ENCODE results near the gene ZNF277. TPM values are rescaled to one million over a fixed set of nuclear protein-coding genes. Genes with fewer than 3 reads are reported as not detected.

ZNF277 gene
- total RNA-seq, 1 experiment from 2014 or later: 21.3 TPM

DNA sequence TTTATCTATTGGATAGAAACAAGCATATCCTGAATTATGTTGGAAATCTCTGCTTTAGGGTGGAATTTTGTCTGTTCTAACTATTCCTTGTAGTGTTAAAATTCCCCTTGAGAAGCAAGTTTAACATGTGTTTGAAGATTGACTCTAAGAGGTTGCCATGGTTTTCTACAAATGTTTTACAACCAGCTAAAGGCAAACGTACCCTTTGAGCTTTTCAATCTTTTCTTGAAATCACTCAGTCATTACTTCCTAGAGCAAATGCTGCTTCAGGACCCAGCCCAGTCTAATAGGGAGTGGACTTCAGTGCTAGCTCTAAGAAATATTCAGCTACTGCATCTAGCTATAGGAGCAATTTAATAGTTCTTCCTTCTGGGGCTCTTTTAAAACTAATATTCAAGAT is 125.0 kb downstream of the ZNF277 start:
- ChIA-PET CTCF (no interaction called here), POLR2A (no interaction called here), RAD21 (ENCODE audit: low non-redundant PET in 1 of 2, low total read pairs in 2 of 2, uncharacterized antibody in 2 of 2, unreplicated experiment in 2 of 2) (no interaction called here)
- Histone ChIP-seq H2AFZ (ENCODE audit: low read depth, low read length, poor library complexity, severe bottlenecking) (no peak overlapping the region), H3K27ac (ENCODE audit: low read depth, low read length) (no peak overlapping the region), H3K27me3 (ENCODE audit: insufficient read depth, low read length) (no peaks in the 10 kb centered on the region), H3K4me2 (ENCODE audit: low read length) (no peak overlapping the region), H3K36me3 (ENCODE audit: control insufficient read depth in 1 of 2, insufficient read depth in 2 of 2, low read length in 2 of 2) (no peaks in the 10 kb centered on the region), H3K79me2 (ENCODE audit: insufficient read depth, low read length) (no peaks in the 10 kb centered on the region), H3K9me2 (ENCODE audit: insufficient read depth) (no peaks in the 10 kb centered on the region), H3K4me1 (ENCODE audit: control insufficient read depth in 1 of 2, insufficient read depth in 2 of 2, low read length in 2 of 2) (no peaks in the 10 kb centered on the region), H3K9me3 (ENCODE audit: control insufficient read depth in 1 of 2, insufficient read depth in 1 of 2, low read depth in 1 of 2, low read length in 2 of 2) (no peaks in the 10 kb centered on the region), H3K4me3 (replicated peaks in 1 of 2; ENCODE audit: low read depth in 1 of 2, low read length in 2 of 2) (no peak overlapping the region), H4K20me1 (ENCODE audit: insufficient read depth) (no peaks in the 10 kb centered on the region), H3K9ac (ENCODE audit: low read length) (no peak overlapping the region)
- no peak for DNase-seq (ENCODE audit: low read depth, low spot score)
- ATAC-seq: no peak
- intact Hi-C loops (cut with micrococcal nuclease): no loop called here
- no TSS peak for BruUV-seq (replicated peaks)
- TF ChIP-seq POLR2A (IDR thresholded peaks at IDR 0.05; ENCODE audit: borderline replicate concordance, extremely low read depth, insufficient read depth, insufficient read length): no peak
- no peak for TF ChIP-seq RAD21 (IDR thresholded peaks at IDR 0.05; ENCODE audit: low read depth)
- TF ChIP-seq, protein P1, sequence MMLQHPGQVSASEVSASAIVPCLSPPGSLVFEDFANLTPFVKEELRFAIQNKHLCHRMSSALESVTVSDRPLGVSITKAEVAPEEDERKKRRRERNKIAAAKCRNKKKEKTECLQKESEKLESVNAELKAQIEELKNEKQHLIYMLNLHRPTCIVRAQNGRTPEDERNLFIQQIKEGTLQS (IDR thresholded peaks at IDR 0.05): no peak
- no peak for TF ChIP-seq CEBPB (IDR thresholded peaks at IDR 0.05; ENCODE audit: low read depth)
- no peak for TF ChIP-seq EZH2 (IDR thresholded peaks at IDR 0.05)
- TF ChIP-seq YY1 (IDR thresholded peaks at IDR 0.05; ENCODE audit: extremely low read depth, insufficient replicate concordance, low read depth, low read length): no peak
- no peak for TF ChIP-seq POLR2AphosphoS5 (IDR thresholded peaks at IDR 0.05; ENCODE audit: low read depth, low read length)
- TF ChIP-seq EGR1 (IDR thresholded peaks at IDR 0.05; ENCODE audit: low read depth): no peak

DNA sequence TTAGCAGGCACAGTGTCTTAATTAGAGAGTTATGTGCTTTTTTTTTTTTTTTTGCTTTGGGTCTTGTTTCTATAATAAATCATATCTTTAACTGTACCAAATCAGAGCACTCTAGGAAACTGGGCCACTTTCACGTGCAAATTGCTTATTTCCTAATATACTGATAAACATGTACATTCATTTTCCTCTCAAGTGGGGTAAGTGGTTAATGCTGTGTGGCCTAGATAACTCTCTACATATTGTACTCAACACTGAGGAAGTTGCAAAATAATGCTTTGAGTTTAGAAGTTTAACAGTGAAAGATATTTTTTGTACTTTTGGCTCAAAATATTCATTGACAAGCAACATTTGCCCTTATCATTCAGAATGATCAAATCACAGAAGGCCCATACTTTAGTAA is 127.9 kb downstream of the ZNF277 start:
- no peak overlapping the region for H3K27ac ChIP-seq (ENCODE audit: low read depth, low read length)
- H3K4me1 ChIP-seq (ENCODE audit: control insufficient read depth in 1 of 2, insufficient read depth in 2 of 2, low read length in 2 of 2): no peaks in the 10 kb centered on the region
- ATAC-seq (no peak), DNase-seq (ENCODE audit: low read depth, low spot score) (no peak)
- no peaks in the 10 kb centered on the region for H4K20me1 ChIP-seq (ENCODE audit: insufficient read depth)
- H2AFZ ChIP-seq (ENCODE audit: low read depth, low read length, poor library complexity, severe bottlenecking): no peak overlapping the region
- H3K9me3 ChIP-seq (ENCODE audit: control insufficient read depth in 1 of 2, insufficient read depth in 1 of 2, low read depth in 1 of 2, low read length in 2 of 2): no peaks in the 10 kb centered on the region
- no peak overlapping the region for H3K9ac ChIP-seq (ENCODE audit: low read length)
- H3K27me3 ChIP-seq (ENCODE audit: insufficient read depth, low read length): no peaks in the 10 kb centered on the region
- no peak overlapping the region for H3K4me2 ChIP-seq (ENCODE audit: low read length)
- H3K79me2 ChIP-seq (ENCODE audit: insufficient read depth, low read length): no peaks in the 10 kb centered on the region
- no TSS peak for BruUV-seq (replicated peaks)
- H3K4me3 ChIP-seq (replicated peaks in 1 of 2; ENCODE audit: low read depth in 1 of 2, low read length in 2 of 2): no peak overlapping the region
- H3K36me3 ChIP-seq (ENCODE audit: control insufficient read depth in 1 of 2, insufficient read depth in 2 of 2, low read length in 2 of 2): no peaks in the 10 kb centered on the region
- POLR2A ChIA-PET: no interaction called here
- no peaks in the 10 kb centered on the region for H3K9me2 ChIP-seq (ENCODE audit: insufficient read depth)
- TF ChIP-seq SIN3A (IDR thresholded peaks at IDR 0.05; ENCODE audit: low read depth) (no peak), CBX3 (IDR thresholded peaks at IDR 0.05; ENCODE audit: low read depth) (no peak), TCF7L2 (IDR thresholded peaks at IDR 0.05; ENCODE audit: borderline replicate concordance, extremely low read depth, insufficient read depth, insufficient read length) (no peak), YY1 (IDR thresholded peaks at IDR 0.05; ENCODE audit: extremely low read depth, insufficient replicate concordance, low read depth, low read length) (no peak), ZFX (IDR thresholded peaks at IDR 0.05) (no peak), CEBPB (IDR thresholded peaks at IDR 0.05; ENCODE audit: low read depth) (no peak)
- TF ChIP-seq, protein P1 (IDR thresholded peaks at IDR 0.05): no peak
- TF ChIP-seq, protein P2, sequence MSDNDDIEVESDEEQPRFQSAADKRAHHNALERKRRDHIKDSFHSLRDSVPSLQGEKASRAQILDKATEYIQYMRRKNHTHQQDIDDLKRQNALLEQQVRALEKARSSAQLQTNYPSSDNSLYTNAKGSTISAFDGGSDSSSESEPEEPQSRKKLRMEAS (IDR thresholded peaks at IDR 0.05): no peak
- TF ChIP-seq, protein P3, sequence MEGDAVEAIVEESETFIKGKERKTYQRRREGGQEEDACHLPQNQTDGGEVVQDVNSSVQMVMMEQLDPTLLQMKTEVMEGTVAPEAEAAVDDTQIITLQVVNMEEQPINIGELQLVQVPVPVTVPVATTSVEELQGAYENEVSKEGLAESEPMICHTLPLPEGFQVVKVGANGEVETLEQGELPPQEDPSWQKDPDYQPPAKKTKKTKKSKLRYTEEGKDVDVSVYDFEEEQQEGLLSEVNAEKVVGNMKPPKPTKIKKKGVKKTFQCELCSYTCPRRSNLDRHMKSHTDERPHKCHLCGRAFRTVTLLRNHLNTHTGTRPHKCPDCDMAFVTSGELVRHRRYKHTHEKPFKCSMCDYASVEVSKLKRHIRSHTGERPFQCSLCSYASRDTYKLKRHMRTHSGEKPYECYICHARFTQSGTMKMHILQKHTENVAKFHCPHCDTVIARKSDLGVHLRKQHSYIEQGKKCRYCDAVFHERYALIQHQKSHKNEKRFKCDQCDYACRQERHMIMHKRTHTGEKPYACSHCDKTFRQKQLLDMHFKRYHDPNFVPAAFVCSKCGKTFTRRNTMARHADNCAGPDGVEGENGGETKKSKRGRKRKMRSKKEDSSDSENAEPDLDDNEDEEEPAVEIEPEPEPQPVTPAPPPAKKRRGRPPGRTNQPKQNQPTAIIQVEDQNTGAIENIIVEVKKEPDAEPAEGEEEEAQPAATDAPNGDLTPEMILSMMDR (IDR thresholded peaks at IDR 0.05 in 2 of 3, conservative IDR thresholded peaks at IDR 0.05 in 1 of 3; ENCODE audit: borderline replicate concordance in 1 of 3, insufficient read depth in 1 of 3, low read depth in 2 of 3, low read length in 2 of 3): no peak
- intact Hi-C loops (cut with micrococcal nuclease): no loop called here
- CTCF ChIA-PET: no interaction called here
- RAD21 ChIA-PET (ENCODE audit: low non-redundant PET in 1 of 2, low total read pairs in 2 of 2, uncharacterized antibody in 2 of 2, unreplicated experiment in 2 of 2): no interaction called here

Data from HCT116 (cell line).